Measurements from ENCODE around the gene GHRL.
A peak's percentile ranks its signal among the peaks of the same experiment; 100 is the strongest.

Gene GHRL

DNA sequence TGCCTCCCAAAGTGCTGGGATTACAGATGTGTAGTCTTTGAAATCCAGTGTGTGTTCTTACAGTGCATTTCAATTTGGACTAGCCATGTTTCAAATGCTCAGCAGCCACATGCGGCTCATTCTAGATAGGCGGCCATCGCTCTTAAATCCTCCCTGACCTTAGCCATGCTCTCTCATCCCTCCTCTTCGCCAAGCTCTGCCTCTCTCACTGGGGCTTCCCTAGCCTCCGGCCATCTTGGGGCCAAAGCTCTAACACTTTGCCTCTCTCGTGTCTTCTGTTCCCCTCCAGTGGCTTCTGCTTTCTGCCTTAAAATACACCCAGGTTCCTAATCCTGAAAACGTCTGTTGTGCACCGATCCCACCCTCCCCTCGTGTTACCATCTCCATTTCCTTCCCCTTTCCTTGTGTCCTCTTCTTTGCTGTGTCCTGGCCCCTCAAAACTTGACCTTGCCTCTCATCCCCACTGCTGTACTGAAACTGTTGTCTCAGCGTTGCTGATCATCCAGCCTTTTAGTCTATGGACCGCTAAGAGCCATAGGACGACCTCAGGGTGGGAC is 1.4 kb upstream of the GHRL start:
- no peak for DNase-seq

DNA sequence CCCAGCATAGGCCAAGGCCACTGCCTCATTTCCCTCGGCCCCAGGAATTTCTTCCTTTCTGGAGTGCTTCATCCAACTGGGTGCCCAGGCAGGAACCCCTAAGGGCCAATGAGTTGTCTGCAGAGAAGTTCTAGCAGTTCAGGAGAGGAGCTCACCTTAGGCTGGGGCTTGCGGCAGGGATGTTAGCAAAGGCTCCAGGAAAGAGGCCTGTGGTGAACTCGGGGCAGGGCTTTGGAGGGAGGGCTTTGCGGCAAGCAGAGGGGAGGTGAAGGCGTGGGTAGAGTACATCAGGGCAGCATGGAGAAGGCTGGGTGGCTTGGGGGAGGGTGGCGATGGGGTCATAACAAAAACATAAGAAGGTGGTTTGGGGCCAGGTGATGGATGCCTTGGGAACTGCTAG is 1.1 kb downstream of the GHRL start:
- DNase-seq = no peak

DNA sequence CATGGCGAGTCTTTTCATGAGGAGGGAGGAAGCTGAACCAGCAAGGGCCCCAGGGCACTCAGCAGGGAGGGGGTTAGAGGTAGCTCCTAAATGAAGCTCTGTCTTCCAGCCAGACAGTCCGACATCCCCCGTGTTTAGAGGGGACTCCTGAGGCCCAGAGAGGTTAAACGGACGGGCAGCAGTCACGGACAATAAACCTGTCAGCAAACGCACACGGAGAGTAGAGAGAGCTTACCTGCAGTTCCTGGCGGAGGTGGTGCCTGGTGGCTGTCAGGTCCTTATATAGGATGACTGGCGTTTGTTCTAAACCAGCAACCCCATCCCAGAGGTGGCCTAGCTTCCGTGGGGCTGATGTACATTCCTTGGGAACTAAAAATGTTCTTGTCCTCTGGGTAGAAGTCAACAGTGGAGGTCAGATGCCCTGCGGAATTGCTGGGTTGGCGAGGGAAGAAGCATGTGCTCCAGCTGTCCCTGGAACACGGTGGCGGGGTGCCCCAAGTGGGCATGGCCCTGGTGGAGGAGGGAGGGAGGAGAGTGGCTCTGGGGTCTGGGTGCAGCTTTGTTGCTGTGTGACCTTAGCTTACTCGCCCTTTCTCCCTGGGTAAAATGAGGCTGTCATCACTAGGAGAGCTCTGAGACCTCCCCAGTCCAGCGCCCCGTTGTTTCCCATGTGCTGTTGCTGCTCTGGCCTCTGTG is 2.1 kb downstream of the GHRL start:
- no peak for DNase-seq

- DNase-seq = no peak
These were observed 2.9 kb downstream of the GHRL start for GRCh38 chr3:10289787-10290355.

- DNase-seq = no peak
These were observed 3.7 kb downstream of the GHRL start for GRCh38 chr3:10289077-10289476.

- no peak for DNase-seq
These were observed 4.2 kb downstream of the GHRL start for GRCh38 chr3:10288575-10288960.

DNA sequence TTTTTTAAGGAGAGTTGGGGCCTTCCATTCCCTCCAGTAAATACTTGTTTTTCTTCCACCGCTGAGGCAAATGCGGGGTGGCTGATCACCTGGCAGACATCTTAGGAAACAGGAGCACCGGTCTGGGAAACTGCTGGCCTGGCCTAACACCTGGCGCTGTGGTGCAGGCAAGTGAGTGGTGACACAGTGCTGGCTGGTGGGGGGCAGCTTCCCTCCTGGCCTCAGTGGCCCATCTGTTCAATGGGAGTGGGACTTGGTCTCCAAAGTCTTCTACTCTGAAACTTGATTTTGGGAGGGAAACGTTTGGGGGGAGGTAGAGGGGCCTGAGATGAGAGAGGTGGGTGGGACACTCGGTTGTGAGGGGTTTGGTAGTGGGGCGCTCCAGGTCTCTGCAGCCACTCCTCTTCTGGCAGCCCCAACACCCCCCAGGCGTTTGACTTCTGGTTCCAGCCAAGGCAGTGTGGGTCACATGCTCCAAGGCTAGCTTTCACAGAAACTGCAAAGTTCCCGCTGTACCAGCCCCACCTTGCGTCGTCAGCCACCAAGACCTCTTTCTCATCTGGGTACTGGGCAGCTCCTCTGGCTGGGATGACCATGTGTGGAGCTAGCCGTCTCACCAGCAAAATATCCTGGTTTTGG is 4.7 kb downstream of the GHRL start:
- DNase-seq = no peak

- peak; percentile 86 for DNase-seq
These were observed 6.0 kb downstream of the GHRL start for GRCh38 chr3:10286596-10287295.

DNA sequence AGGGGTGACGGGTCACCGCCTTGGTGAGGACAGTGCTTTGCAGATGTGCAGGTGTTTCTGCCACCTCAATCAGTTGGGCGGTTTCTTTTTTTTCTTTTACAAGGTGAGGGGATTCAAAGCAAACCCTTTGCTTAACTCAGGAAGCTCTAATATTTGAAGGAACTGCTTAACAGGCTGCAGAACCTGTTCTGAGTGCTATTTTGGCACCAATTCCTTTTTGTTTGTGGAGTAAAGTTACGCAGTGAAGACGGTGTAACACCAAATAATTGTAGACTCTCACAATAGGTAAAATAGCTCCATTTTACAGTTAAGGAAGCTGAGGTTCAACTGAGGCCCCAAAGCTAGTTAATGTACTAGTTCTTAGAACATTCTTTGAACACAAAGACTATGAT is 6.6 kb downstream of the GHRL start:
- no peak for DNase-seq

GRCh38 chr3:10285272-10286132 is 7.2 kb downstream of the GHRL start:
- DNase-seq = no peak

GRCh38 chr3:10284496-10284895 is 8.3 kb downstream of the GHRL start:
- DNase-seq = no peak

DNA sequence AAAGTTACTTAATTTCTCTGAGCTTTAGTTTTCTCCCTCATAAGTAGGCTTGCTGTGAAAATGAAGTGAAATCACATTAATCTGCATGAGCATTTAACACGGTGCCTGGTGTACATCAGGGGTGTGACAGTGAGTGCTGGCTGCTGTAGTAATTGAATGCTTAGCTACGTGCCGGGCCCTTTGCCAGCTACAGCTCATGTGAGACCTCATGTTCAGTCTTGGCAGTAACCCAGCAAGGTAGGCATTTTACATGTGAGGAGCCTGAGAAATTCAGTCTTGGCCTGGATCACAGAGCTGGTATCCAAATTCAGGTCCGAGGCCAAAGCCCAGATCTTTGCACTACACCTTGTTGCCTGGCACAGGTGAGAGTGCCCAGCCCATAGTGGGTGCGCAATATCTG is 9.1 kb downstream of the GHRL start:
- no peak for DNase-seq

DNA sequence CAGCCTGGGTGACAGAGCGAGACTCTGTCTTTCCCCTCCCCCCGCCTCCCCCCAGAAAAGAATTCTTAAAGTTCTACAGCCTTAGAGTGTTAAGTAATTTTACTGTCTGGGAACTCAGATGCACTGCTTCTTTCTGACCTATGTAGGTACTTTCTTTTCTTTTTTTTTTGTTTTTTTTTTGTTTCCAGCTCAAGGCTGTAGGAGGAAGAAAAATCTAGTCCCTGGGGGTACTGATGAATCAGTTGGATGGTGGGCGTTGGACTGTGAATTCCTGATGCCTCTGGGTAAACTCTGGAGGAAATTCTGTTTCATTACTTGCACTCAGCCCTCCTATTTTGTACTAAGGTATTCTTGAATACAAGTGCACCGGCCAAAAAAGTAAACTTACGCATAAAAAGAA is 10.8 kb downstream of the GHRL start:
- DNase-seq = peak; percentile 70

DNA sequence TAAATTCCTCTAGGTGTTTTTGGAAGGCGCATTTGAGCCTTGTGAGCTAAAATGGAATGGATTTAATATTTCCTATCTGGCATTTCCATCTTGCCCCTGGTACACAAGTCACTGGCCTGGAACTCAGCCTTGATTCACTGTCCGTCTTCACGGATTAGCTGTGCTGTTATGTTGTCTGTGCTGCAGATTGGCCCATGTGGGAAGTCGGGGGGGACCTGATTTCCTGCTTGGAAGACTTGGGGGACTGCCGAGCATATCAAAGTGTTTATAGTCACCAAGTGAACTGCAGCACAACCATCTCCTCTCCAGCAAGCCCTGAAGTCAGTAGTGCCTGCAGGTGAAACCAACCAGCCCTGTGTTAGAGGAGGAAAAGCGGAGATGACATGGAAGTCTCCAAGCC is 12.2 kb downstream of the GHRL start:
- DNase-seq = no peak

DNA sequence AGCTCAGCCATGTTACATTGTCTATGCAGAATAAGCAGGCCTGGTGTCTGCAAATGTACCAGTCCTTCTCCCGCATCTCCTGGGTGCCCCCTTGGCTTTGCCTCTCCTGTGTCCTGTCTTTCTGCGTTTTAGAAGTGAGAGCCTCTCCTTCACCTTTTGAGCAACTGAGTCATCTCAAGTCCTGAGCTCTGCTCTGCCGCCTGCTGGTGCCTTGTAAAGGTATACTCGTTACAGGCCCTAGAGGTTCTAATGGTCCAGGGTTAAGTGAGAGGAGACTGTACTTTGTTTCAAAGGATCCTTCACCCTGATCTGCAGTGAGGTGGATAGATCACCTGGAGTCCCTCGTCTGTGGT is 12.6 kb downstream of the GHRL start:
- no peak for DNase-seq

DNA sequence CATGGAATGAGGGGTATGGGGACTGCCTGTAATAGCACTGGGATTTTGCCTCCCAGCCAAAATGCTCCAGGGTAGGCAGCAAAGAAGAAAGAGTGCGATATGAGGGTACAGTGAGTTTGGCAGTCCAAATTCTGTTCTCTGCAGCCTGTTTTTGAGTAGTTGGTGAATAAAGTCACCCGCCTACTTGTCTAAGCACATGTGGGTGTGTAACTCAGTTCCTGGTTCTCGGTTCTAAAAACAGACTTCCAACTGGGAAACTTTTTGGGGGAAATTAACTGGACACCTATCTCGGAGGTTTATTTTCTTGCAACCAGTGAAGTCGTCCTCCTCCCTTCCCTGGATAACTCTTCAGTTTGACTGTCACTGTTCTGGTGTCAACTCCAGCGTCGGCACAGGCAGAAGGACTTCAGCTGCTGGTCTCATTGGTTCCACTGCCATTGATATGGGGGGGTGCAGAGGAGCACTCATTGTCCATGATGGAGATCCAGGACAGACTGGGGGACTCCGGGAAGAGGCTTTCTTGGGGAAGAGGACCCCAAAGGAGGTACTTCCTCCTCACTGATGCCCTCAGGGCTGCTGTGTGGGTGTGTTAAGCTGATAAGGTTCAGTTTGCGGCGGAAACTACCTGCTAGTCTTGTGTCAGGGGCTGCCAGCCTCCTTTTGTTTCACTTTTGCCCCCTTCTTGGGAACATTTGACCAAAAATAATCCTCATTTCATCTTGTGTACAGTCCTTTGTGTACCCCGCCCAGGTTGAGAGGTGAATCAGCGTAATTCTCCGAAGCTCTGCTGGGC is 13.2 kb downstream of the GHRL start:
- DNase-seq = no peak

GRCh38 chr3:10278501-10278900 is 14.2 kb downstream of the GHRL start:
- no peak for DNase-seq

DNA sequence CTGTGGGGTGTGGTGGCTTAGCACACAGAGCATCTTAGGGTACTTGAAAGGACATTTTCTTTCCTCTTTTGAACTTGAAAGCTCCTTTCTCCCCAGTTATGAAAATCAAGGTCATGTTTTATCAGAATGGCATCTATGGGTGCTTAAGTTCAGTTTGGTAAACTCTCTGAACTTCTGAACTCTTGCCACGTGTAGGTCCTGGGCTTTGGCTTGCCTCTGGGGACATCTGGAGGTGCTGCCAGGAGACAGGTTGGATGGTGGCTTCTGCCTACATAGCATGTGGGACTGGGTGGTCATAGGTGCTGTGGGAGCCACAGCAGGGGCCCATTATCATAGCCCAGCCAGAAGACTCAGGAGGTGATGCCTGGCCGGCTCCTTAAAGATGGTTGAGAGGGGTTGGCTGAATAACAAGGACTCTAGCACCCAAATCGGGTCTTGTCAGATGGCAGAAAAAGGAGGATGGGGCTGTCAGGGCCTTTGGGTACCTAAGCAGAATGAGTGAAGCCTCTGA is 15.6 kb downstream of the GHRL start:
- DNase-seq = no peak

GRCh38 chr3:10274601-10275000 is 18.1 kb downstream of the GHRL start:
- DNase-seq = no peak

DNA sequence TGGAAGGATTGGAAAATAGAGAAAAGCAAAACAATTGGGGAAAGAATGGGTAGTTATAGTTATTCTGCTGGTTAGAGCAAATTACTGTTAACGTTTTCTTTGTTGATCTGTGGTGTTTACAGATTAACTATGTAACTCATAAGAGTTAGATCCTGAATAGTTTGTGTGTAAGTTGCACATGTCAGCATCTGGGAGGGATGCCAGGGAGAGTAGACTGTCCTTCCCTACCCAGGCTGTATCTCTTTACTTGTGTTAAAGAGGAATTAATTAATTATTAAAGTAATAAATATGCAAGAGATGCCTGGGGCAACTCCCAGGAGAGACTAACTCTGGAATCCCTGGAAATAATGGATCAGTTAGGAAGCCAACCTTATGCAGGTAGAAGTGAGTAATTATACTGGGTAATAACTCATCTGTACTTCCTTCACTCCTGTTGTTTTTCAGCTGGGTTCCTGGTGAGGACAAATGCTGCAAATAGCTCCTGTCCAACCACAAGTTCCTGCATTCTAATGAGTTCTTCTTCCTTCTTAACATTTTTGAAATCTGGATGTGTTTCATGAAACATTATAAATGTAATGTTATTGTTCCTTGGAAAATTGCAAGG is 18.9 kb downstream of the GHRL start:
- DNase-seq = no peak

DNA sequence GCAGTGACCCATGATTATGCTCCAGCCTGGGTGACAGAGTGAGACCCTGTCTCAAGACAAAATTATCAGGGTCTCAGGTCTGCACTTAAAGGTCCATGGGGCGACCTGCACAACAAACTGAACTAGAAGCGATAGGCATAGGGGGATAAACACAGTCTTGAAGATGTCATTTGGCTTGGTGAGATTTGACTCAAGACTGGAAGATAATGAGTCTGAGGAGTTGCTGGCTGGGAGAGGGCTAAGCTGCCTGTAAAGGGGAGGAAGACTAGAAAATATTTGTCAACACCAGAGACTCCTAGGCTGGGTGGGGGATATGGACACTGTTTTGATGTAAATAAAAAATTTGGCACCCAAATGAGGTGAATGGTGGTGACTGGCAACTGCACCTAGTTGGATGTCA is 19.8 kb downstream of the GHRL start:
- DNase-seq = no peak

Data from fibroblast of skin of back (primary cell).